CD4-positive, alpha-beta memory T cell (primary cell): ENCODE data around the gene EME2. TPM values are rescaled to one million over a fixed set of nuclear protein-coding genes. Genes with fewer than 3 reads are reported as not detected.
A peak's percentile ranks its signal among the peaks of the same experiment; 100 is the strongest.

Experiments
- CTCF ChIA-PET: fragments of 350-600 bp; sonication (Branson Sonifier 250); formaldehyde crosslinking; loops from one replicate; lab custom pipeline; 2021; ENCODE audit warnings: inconsistent platforms; ENCODE audit not compliant: partially characterized antibody; lab: Charles Lee
- POLR2A ChIA-PET: fragments of 350-600 bp; sonication (Branson Sonifier 250); formaldehyde crosslinking; loops from one replicate; lab custom pipeline; 2021; ENCODE audit not compliant: partially characterized antibody; lab: Charles Lee
- DNase-seq, 5 donors: peaks; one replicate each; pipeline versions ENCODE4 v3.0.0 to v3.0.0-alpha.2; 2020 to 2022; ENCODE audit warnings: mixed read lengths in 1 of 5
- H3K27ac ChIP-seq: one replicate; pipeline ENCODE4 v1.7.0; 2013; ENCODE audit warnings: low read depth, low read length
- H3K27me3 ChIP-seq: 2 replicates; pipeline ENCODE4 v1.7.0; 2013; ENCODE audit warnings: mild to moderate bottlenecking, low read length, moderate library complexity; ENCODE audit not compliant: insufficient read depth
- H3K36me3 ChIP-seq: 2 replicates; pipeline ENCODE4 v1.7.0; 2013; ENCODE audit warnings: mild to moderate bottlenecking, low read length, moderate library complexity; ENCODE audit not compliant: insufficient read depth
- H3K4me1 ChIP-seq: 2 replicates; pipeline ENCODE4 v1.7.0; 2013; ENCODE audit warnings: mild to moderate bottlenecking, low read length, moderate library complexity; ENCODE audit not compliant: insufficient read depth
- H3K4me3 ChIP-seq, 2 donors: one replicate each; pipeline ENCODE4 v1.7.0; 2013; ENCODE audit warnings: low read length in 2 of 2, mild to moderate bottlenecking in 1 of 2
- H3K9me3 ChIP-seq, 2 donors: one replicate each; pipeline ENCODE4 v1.7.0; 2013; ENCODE audit warnings: low read length in 2 of 2, control low read depth in 1 of 2; ENCODE audit not compliant: control insufficient read depth in 1 of 2
- H3K27ac Mint-ChIP-seq, 7 donors: one replicate each; pipeline ENCODE4 v1.8.0; 2020 to 2021; ENCODE audit warnings: mixed read lengths in 7 of 7, mild to moderate bottlenecking in 6 of 7, inconsistent platforms in 3 of 7, moderate library complexity in 3 of 7
- H3K27me3 Mint-ChIP-seq, 2 donors: one replicate each; pipeline ENCODE4 v1.8.0; 2020 to 2021; ENCODE audit warnings: mixed read lengths in 2 of 2
- H3K36me3 Mint-ChIP-seq, 2 donors: one replicate each; pipeline ENCODE4 v1.8.0; 2020 to 2021; ENCODE audit warnings: mixed read lengths in 2 of 2, inconsistent platforms in 1 of 2, mild to moderate bottlenecking in 1 of 2
- H3K4me1 Mint-ChIP-seq, 4 donors: one replicate each; pipeline ENCODE4 v1.8.0; 2020 to 2021; ENCODE audit warnings: mixed read lengths in 4 of 4, mild to moderate bottlenecking in 1 of 4
- H3K4me3 Mint-ChIP-seq, 8 donors: one replicate each; pipeline ENCODE4 v1.8.0; 2020 to 2021; ENCODE audit warnings: mixed read lengths in 8 of 8, mild to moderate bottlenecking in 7 of 8, moderate library complexity in 6 of 8, inconsistent platforms in 3 of 8
- H3K9me3 Mint-ChIP-seq, 8 donors: one replicate each; pipeline ENCODE4 v1.8.0; 2020 to 2021; ENCODE audit warnings: mixed read lengths in 8 of 8, mild to moderate bottlenecking in 5 of 8, inconsistent platforms in 3 of 8, moderate library complexity in 1 of 8
- intact Hi-C: fragments of 100-400 bp; cut with micrococcal nuclease; formaldehyde crosslinking; loops from one replicate; pipeline ENCODE4 v1.15.1; 2023
- polyA plus RNA-seq, 2 donors: library from polyadenylated mRNA; unstranded; fragments of 300-500 nt; fragmentation: Illumina TruSeq; gene quantifications; one replicate each; pipeline ENCODE4 v1.2.3, GENCODE V29; 2021
- total RNA-seq, 2 experiments: library from RNA; stranded (reverse); gene quantifications; one replicate each; pipeline ENCODE4 v1.2.3, GENCODE V29; 2021

Gene EME2
- total and polyA plus RNA-seq, 4 experiments from 2014 or later: 0.30 to 33.1 (median 17.2) TPM

DNA sequence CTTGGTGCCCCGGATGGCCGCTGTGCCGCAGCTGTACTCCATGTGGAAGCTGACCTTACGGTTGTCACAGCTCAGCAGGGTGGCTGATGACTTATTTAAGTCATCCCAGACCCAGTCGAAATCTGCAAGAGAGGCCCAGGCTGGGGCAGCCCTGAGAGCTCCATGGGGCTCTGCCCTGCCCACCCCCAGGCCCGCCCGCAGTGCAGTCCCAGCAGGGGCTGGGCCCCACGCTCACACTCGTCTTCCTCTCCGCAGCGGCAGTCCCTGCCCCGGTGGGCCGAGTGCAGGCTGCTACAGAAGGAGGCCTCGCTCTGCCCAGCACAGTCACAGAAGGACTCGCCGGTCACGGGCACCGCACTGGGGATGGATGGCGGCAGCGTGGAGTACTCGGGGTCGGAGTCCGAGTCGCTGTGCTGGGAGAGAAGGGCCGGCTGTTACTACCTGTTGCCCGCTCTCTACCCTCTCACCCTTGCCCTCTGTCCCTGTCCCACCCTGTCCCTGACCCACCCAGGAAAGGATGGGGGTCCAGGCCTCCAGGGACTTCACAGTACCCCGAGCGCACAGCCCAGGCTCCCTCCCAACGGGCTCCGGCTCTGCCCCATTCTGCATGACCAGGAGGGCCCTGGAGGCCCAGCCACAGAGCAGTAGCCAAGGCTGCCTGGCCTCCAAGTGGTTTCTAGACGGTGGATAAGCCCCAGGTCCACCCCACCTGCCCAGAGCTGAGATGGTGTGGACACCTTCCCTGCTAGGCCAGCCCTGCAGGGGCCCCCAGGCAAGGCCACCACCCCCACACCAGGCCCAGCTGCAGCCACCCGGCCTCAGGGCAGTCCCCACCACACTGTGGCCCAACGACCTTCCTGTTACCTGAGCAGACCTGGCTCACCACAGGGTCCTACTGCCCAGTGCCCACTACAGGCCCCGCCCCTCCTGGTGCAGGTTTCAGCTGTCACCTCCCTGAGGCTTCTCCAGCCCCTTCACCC is 5.9 kb downstream of the EME2 start:
- H3K4me1 Mint-ChIP-seq: peaks cover 15 to 40% (median 22%) of the 10 kb centered on the region in 4 donors
- DNase-seq: peak in 1 of 5 donors; percentile 24
- POLR2A ChIA-PET: interaction anchor here (0.5 to 6.7 kb wide), 3 partner anchors 9 to 418 kb away, joined by 3 to 185 read pairs (median 3); partner anchors contain the start of genes EME2, MAPK8IP3, MRPS34 and NME3

GRCh38 chr16:1779234-1779701 is 6.7 kb downstream of the EME2 start:
- H3K4me1 ChIP-seq: peaks cover 37% of the 10 kb centered on the region
- no peaks in the 10 kb centered on the region for H3K27me3 Mint-ChIP-seq
- no peak overlapping the region for H3K4me3 Mint-ChIP-seq
- peak overlapping the region in 2 of 7 donors; percentile 68 to 84 for H3K27ac Mint-ChIP-seq
- POLR2A ChIA-PET: interaction anchor here (1.1 to 6.7 kb wide), 2 partner anchors 9 to 1032 kb away, joined by 3 to 185 read pairs; partner anchors contain the start of genes EME2, MRPS34 and NME3
- no peak overlapping the region for H3K27ac ChIP-seq
- no peaks in the 10 kb centered on the region for H3K9me3 ChIP-seq
- peaks cover 0 to 21% of the 10 kb centered on the region in 2 donors for H3K36me3 Mint-ChIP-seq
- H3K4me1 Mint-ChIP-seq: peaks cover 12 to 43% (median 25%) of the 10 kb centered on the region in 4 donors
- intact Hi-C loops: no loop called here
- peak in 1 of 5 donors; percentile 32 for DNase-seq
- no peaks in the 10 kb centered on the region for H3K27me3 ChIP-seq
- no peak overlapping the region for H3K4me3 ChIP-seq
- H3K9me3 Mint-ChIP-seq: peaks cover 0 to 3% (median 0%) of the 10 kb centered on the region in 8 donors
- CTCF ChIA-PET: no interaction called here
- peaks cover 22% of the 10 kb centered on the region for H3K36me3 ChIP-seq

More for the DNA sequence above, 5.9 kb downstream of the EME2 start:
- H3K36me3 Mint-ChIP-seq: peaks cover 0 to 21% of the 10 kb centered on the region in 2 donors
- no peak overlapping the region for H3K4me3 Mint-ChIP-seq
- Histone ChIP-seq H3K9me3 (no peaks in the 10 kb centered on the region), H3K4me3 (no peak overlapping the region), H3K27me3 (no peaks in the 10 kb centered on the region), H3K27ac (no peak overlapping the region), H3K4me1 (peaks cover 37% of the 10 kb centered on the region), H3K36me3 (peaks cover 22% of the 10 kb centered on the region)
- CTCF ChIA-PET: interaction anchor here (0.6 kb wide), 1 partner anchor 249 kb away, joined by 4 read pairs; no protein-coding TSS in a partner anchor
- peaks cover 0 to 3% (median 0%) of the 10 kb centered on the region in 8 donors for H3K9me3 Mint-ChIP-seq
- no peaks in the 10 kb centered on the region for H3K27me3 Mint-ChIP-seq
- intact Hi-C loops: no loop called here
- peak overlapping the region in 2 of 7 donors; percentile 68 to 84 for H3K27ac Mint-ChIP-seq

GRCh38 chr16:1779741-1780676 is 7.4 kb downstream of the EME2 start:
- Mint-ChIP-seq H3K27ac (peak overlapping the region in 2 of 7 donors; percentile 23 to 94), H3K4me1 (peaks cover 13 to 40% (median 26%) of the 10 kb centered on the region in 4 donors), H3K27me3 (no peaks in the 10 kb centered on the region), H3K4me3 (peak overlapping the region in 5 of 8 donors; percentile 33 to 63 (median 47)), H3K36me3 (peaks cover 0 to 22% of the 10 kb centered on the region in 2 donors), H3K9me3 (peaks cover 0 to 3% (median 0%) of the 10 kb centered on the region in 8 donors)
- peaks cover 34% of the 10 kb centered on the region for H3K4me1 ChIP-seq
- H3K27ac ChIP-seq: no peak overlapping the region
- intact Hi-C loops: no loop called here
- DNase-seq: peak in 1 of 5 donors; percentile 21
- CTCF ChIA-PET: no interaction called here
- POLR2A ChIA-PET: interaction anchor here (0.7 to 6.7 kb wide), 4 partner anchors 10 to 1032 kb away, joined by 3 to 185 read pairs (median 30); partner anchors contain the start of genes EME2, MAPK8IP3, MRPS34 and NME3
- no peak overlapping the region for H3K4me3 ChIP-seq
- H3K27me3 ChIP-seq: no peaks in the 10 kb centered on the region
- peaks cover 22% of the 10 kb centered on the region for H3K36me3 ChIP-seq
- H3K9me3 ChIP-seq: no peaks in the 10 kb centered on the region

GRCh38 chr16:1780677-1781072 is 8.1 kb downstream of the EME2 start:
- H3K9me3 ChIP-seq: no peaks in the 10 kb centered on the region
- Mint-ChIP-seq H3K27me3 (no peaks in the 10 kb centered on the region), H3K36me3 (peaks cover 0 to 23% of the 10 kb centered on the region in 2 donors), H3K4me3 (peak overlapping the region in 7 of 8 donors; percentile 21 to 85 (median 63)), H3K9me3 (peaks cover 0 to 3% (median 0%) of the 10 kb centered on the region in 8 donors), H3K4me1 (peaks cover 14 to 44% (median 30%) of the 10 kb centered on the region in 4 donors), H3K27ac (peak overlapping the region in 3 of 7 donors; percentile 81 to 94 (median 91))
- intact Hi-C loops: no loop called here
- POLR2A ChIA-PET: interaction anchor here (4.5 to 6.7 kb wide), 2 partner anchors 11 to 74 kb away, joined by 56 to 185 read pairs; partner anchors contain the start of genes EME2, MAPK8IP3, MRPS34 and NME3
- H3K27me3 ChIP-seq: no peaks in the 10 kb centered on the region
- peaks cover 22% of the 10 kb centered on the region for H3K36me3 ChIP-seq
- peak in 1 of 5 donors; percentile 10 for DNase-seq
- no peak overlapping the region for H3K4me3 ChIP-seq
- peaks cover 39% of the 10 kb centered on the region for H3K4me1 ChIP-seq
- H3K27ac ChIP-seq: no peak overlapping the region
- CTCF ChIA-PET: no interaction called here

DNA sequence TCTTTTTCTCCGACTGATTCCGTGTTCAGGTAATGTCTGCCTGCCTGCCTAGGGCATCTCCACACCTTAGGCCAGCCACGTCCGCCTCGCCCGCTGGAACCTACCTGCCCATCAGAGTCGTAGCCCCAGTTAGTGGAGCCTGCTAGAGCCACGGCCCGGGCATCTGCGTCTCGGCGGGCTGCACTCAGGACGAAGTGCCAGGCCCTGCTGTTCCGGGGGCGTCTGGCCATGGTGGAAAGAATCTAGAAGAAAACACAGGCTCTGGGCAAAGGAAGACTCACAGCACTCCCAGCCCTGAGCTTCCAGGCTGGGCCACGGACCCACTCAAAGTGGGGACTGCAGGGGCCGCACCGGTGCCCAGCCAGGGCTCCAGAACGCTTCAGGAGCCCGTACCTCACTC is 8.6 kb downstream of the EME2 start:
- intact Hi-C loops: no loop called here
- DNase-seq: peak in 1 of 5 donors; percentile 40

More for the DNA sequence above, 8.6 kb downstream of the EME2 start:
- peak overlapping the region; percentile 81 to 94 (median 90) for H3K27ac Mint-ChIP-seq
- Histone ChIP-seq H3K4me1 (peaks cover 43% of the 10 kb centered on the region), H3K4me3 (peak overlapping the region in 1 of 2 donors; percentile 88), H3K9me3 (no peaks in the 10 kb centered on the region), H3K27me3 (no peaks in the 10 kb centered on the region), H3K27ac (no peak overlapping the region), H3K36me3 (peaks cover 22% of the 10 kb centered on the region)
- H3K36me3 Mint-ChIP-seq: peaks cover 0 to 23% of the 10 kb centered on the region in 2 donors
- H3K4me3 Mint-ChIP-seq: peak overlapping the region; percentile 84 to 89 (median 87)
- H3K4me1 Mint-ChIP-seq: peaks cover 14 to 46% (median 30%) of the 10 kb centered on the region in 4 donors
- ChIA-PET CTCF (interaction anchor here (1.9 to 2.2 kb wide), 2 partner anchors 9 to 75 kb away, joined by 9 to 16 read pairs; partner anchors contain the start of genes EME2, MAPK8IP3, MRPS34 and NME3), POLR2A (interaction anchor here (0.5 to 6.7 kb wide), 9 partner anchors 11 to 1193 kb away, joined by 3 to 185 read pairs (median 18); partner anchors contain the start of genes CRAMP1, EME2, FAHD1 and HAGH)
- H3K9me3 Mint-ChIP-seq: peaks cover 0 to 3% (median 0%) of the 10 kb centered on the region in 8 donors
- H3K27me3 Mint-ChIP-seq: no peaks in the 10 kb centered on the region
